PFSK-1 (cell line): ENCODE data around the gene GPBP1L1.

Experiments
- FOXP2 ChIP-seq: optimal IDR thresholded peaks from 2 replicates; pipeline ENCODE3; 2011; ENCODE audit warnings: borderline replicate concordance, control low read depth, inconsistent platforms; ENCODE audit not compliant: insufficient read depth; ENCODE audit errors: extremely low read length, extremely low read depth
- POLR2AphosphoS5 ChIP-seq: IDR thresholded peaks from 2 replicates; pipeline ENCODE4 v1.6.1; 2012; ENCODE audit warnings: low read depth, mild to moderate bottlenecking, control low read depth, low read length, moderate library complexity
- REST ChIP-seq, 2 experiments: IDR thresholded peaks; 2 replicates each; pipeline versions ENCODE4 v1.6.1 to v1.8.0; 2011 to 2012; ENCODE audit warnings: low read depth in 2 of 2, low read length in 2 of 2, control low read depth in 1 of 2, inconsistent platforms in 1 of 2, mild to moderate bottlenecking in 1 of 2, moderate library complexity in 1 of 2; ENCODE audit not compliant: insufficient read depth in 1 of 2
- SIN3A ChIP-seq: IDR thresholded peaks from 2 replicates; pipeline ENCODE4 v1.6.1; 2012; ENCODE audit warnings: mild to moderate bottlenecking, low read length, moderate library complexity, borderline replicate concordance; ENCODE audit not compliant: insufficient read depth
- TAF1 ChIP-seq: IDR thresholded peaks from 2 replicates; pipeline ENCODE4 v1.6.1; 2012; ENCODE audit warnings: low read length, control low read depth, borderline replicate concordance; ENCODE audit not compliant: insufficient read depth

GPBP1L1 gene

GRCh38 chr1:45686015-45686287 is 382 bp downstream of the GPBP1L1 start:
- no peak for TF ChIP-seq TAF1
- no peak for TF ChIP-seq SIN3A

- TF ChIP-seq SIN3A (no peak), TAF1 (no peak), FOXP2 (no peak), REST (IDR thresholded peaks at IDR 0.05; ENCODE audit: insufficient read depth in 1 of 2, low read depth in 2 of 2, low read length in 2 of 2) (no peak), POLR2AphosphoS5 (no peak)
These were observed 872 bp downstream of the GPBP1L1 start for GRCh38 chr1:45685308-45686014.

- no peak for TF ChIP-seq TAF1
- no peak for TF ChIP-seq REST (IDR thresholded peaks at IDR 0.05; ENCODE audit: insufficient read depth in 1 of 2, low read depth in 2 of 2, low read length in 2 of 2)
- no peak for TF ChIP-seq SIN3A
- TF ChIP-seq POLR2AphosphoS5 = no peak
- TF ChIP-seq FOXP2 = no peak
These were observed 1.9 kb downstream of the GPBP1L1 start for GRCh38 chr1:45684402-45684801.

- no peak for TF ChIP-seq POLR2AphosphoS5
- no peak for TF ChIP-seq REST (IDR thresholded peaks at IDR 0.05; ENCODE audit: insufficient read depth in 1 of 2, low read depth in 2 of 2, low read length in 2 of 2)
- TF ChIP-seq TAF1 = no peak
- no peak for TF ChIP-seq SIN3A
- no peak for TF ChIP-seq FOXP2
These were observed 3.4 kb downstream of the GPBP1L1 start for GRCh38 chr1:45682942-45683341.

GRCh38 chr1:45679123-45679522 is 7.2 kb downstream of the GPBP1L1 start:
- TF ChIP-seq FOXP2 (no peak), SIN3A (no peak), POLR2AphosphoS5 (no peak), TAF1 (no peak), REST (IDR thresholded peaks at IDR 0.05; ENCODE audit: insufficient read depth in 1 of 2, low read depth in 2 of 2, low read length in 2 of 2) (no peak)
